Activated CD4-positive, alpha-beta T cell treated with anti-CD3 and anti-CD28 coated beads, Interleukin-2, amount 10 ng/mL, durations not matched to agents 7 days and 5 days (primary cell): ENCODE results near the gene LDLRAD4. TPM values are rescaled to one million over a fixed set of nuclear protein-coding genes. Genes with fewer than 3 reads are reported as not detected.

ENCODE experiments used
- CTCF ChIA-PET: fragments of 350-600 bp; sonication (Branson Sonifier 250); formaldehyde crosslinking; loops from one replicate; lab custom pipeline; 2021; ENCODE audit warnings: antibody characterized with exemption; lab: Charles Lee
- POLR2A ChIA-PET: fragments of 350-600 bp; sonication (Branson Sonifier 250); formaldehyde crosslinking; loops from one replicate; lab custom pipeline; 2021; ENCODE audit warnings: antibody characterized with exemption; lab: Charles Lee
- DNase-seq: peaks from one replicate; pipeline ENCODE4 v3.0.0-alpha.2; 2020
- H3K27ac Mint-ChIP-seq: one replicate; pipeline ENCODE4 v1.8.0; 2021; ENCODE audit warnings: mild to moderate bottlenecking, moderate library complexity, mixed read lengths
- H3K27me3 Mint-ChIP-seq: one replicate; pipeline ENCODE4 v1.8.0; 2021; ENCODE audit warnings: mixed read lengths
- H3K36me3 Mint-ChIP-seq: one replicate; pipeline ENCODE4 v1.8.0; 2021; ENCODE audit warnings: low read depth, mixed read lengths
- H3K4me1 Mint-ChIP-seq: one replicate; pipeline ENCODE4 v1.8.0; 2021; ENCODE audit warnings: mixed read lengths
- H3K4me3 Mint-ChIP-seq: one replicate; pipeline ENCODE4 v1.8.0; 2021; ENCODE audit warnings: mild to moderate bottlenecking, moderate library complexity, mixed read lengths
- H3K9me3 Mint-ChIP-seq: one replicate; pipeline ENCODE4 v1.8.0; 2021; ENCODE audit warnings: mixed read lengths
- total RNA-seq, 2 experiments: library from RNA; stranded (reverse); gene quantifications; one replicate each; pipeline ENCODE4 v1.2.3, GENCODE V29; 2021

LDLRAD4 gene
- total RNA-seq, 2 experiments from 2014 or later = 23.8 to 28.6 TPM

GRCh38 chr18:13222856-13223281, 4.3 kb downstream of the LDLRAD4 start:
- POLR2A ChIA-PET = no interaction called here
- Mint-ChIP-seq H3K4me1 (peaks cover 39% of the 10 kb centered on the region), H3K4me3 (no peak overlapping the region), H3K9me3 (no peaks in the 10 kb centered on the region), H3K27me3 (peaks cover 6% of the 10 kb centered on the region), H3K36me3 (no peaks in the 10 kb centered on the region), H3K27ac (no peak overlapping the region)
- CTCF ChIA-PET = no interaction called here
- no peak for DNase-seq

DNA sequence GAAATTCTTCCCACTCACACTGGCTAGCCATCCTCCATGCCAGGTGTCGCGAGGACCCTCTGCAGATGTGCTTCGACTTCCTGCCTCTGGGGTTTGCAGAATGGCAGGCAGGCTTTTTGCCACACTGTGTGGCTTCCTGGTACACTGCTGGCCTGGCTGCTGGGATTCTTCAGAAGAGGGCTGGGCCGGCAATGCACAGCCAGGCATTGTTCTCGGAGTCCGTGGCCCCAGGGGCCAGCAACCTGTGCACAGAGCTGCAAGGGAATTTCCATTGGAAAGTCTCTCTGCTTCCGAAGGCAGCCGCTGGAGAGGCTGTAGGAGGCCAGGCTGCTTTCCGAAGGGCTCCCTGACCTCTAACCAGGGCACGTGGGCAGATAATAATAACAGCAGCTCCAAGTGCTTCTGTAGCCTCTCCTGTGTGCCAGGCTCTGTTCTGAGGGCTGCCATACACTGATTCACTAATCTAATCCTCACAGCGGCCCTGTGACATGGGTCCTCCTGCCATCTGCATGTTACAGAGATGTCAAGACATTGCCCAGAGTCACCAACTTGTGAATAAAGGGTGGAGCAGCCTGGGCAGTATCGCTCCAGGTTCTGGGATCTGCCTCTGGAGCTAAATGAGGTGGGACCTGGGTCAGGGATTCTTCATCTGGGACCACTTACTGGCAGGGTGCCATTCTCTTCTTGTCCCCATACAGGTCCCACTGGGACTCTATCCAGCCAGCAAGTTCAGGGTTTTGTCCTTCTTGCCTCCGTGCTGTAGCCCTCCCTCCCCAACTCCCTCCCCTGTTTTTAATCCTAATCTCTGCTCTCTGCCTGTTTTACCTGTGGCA, 5.0 kb downstream of the LDLRAD4 start:
- CTCF ChIA-PET = no interaction called here
- Mint-ChIP-seq H3K4me1 (peaks cover 39% of the 10 kb centered on the region), H3K9me3 (no peaks in the 10 kb centered on the region), H3K36me3 (no peaks in the 10 kb centered on the region), H3K27me3 (peaks cover 6% of the 10 kb centered on the region), H3K27ac (no peak overlapping the region), H3K4me3 (no peak overlapping the region)
- POLR2A ChIA-PET = no interaction called here
- no peak for DNase-seq

DNA sequence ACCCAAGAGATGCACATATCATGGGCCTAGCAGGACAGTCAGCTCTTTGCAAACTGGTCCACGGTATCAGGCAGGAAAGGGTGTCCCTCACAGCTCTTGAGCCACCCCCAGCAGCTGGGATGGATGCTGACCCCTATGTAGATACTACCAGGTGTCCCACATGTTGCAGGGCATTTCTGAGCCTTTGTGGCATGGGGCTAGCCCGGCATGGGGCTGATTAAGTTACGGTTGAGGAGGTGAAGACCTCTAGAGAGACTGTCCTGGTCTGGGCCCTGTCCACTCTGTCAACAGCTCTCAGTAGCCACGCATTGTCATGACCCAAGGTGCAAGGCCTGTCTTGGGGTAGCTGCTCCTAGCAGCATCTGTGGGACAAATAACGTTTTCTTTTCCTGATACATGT, 6.7 kb downstream of the LDLRAD4 start:
- CTCF ChIA-PET = interaction anchor here (0.6 kb wide), 1 partner anchor 170 kb away, joined by 3 read pairs; no protein-coding TSS in a partner anchor

GRCh38 chr18:13226533-13227144, 8.1 kb downstream of the LDLRAD4 start:
- no peak for DNase-seq
- Mint-ChIP-seq H3K36me3 (no peaks in the 10 kb centered on the region), H3K9me3 (no peaks in the 10 kb centered on the region), H3K27ac (no peak overlapping the region), H3K27me3 (no peaks in the 10 kb centered on the region), H3K4me1 (peaks cover 12% of the 10 kb centered on the region), H3K4me3 (no peak overlapping the region)
- ChIA-PET CTCF (no interaction called here), POLR2A (no interaction called here)

More for the DNA sequence above, 6.7 kb downstream of the LDLRAD4 start:
- POLR2A ChIA-PET = no interaction called here
- H3K4me1 Mint-ChIP-seq = peaks cover 24% of the 10 kb centered on the region
- no peak for DNase-seq
- H3K27ac Mint-ChIP-seq = no peak overlapping the region
- no peaks in the 10 kb centered on the region for H3K9me3 Mint-ChIP-seq
- H3K4me3 Mint-ChIP-seq = no peak overlapping the region
- peaks cover 6% of the 10 kb centered on the region for H3K27me3 Mint-ChIP-seq
- no peaks in the 10 kb centered on the region for H3K36me3 Mint-ChIP-seq

DNA sequence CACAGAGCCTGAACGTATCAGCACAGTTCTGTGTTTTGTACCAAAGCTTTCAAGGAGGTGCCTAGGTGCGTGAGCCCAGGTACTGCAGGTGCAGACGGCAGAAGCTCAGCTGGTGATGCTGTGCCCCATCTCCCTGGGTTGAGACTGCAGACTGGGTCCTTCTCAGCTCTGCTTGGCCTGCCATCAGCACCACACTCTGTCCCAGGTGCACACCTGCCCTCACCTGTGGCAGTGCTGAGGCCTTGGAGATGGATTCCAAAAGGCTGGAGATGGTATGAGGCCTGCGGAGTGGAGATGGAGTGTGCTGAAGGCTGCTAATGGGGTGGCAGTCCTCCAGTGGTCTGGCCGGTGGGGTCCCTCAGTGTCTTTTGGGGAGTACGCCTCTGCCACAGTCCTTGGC, 9.3 kb downstream of the LDLRAD4 start:
- POLR2A ChIA-PET = no interaction called here
- Mint-ChIP-seq H3K4me3 (no peak overlapping the region), H3K9me3 (no peaks in the 10 kb centered on the region), H3K36me3 (no peaks in the 10 kb centered on the region), H3K4me1 (peaks cover 4% of the 10 kb centered on the region), H3K27me3 (no peaks in the 10 kb centered on the region), H3K27ac (no peak overlapping the region)
- CTCF ChIA-PET = interaction anchor here (1.0 kb wide), 1 partner anchor 9 kb away, joined by 3 read pairs; the partner anchor contains the start of gene LDLRAD4
- DNase-seq = no peak

DNA sequence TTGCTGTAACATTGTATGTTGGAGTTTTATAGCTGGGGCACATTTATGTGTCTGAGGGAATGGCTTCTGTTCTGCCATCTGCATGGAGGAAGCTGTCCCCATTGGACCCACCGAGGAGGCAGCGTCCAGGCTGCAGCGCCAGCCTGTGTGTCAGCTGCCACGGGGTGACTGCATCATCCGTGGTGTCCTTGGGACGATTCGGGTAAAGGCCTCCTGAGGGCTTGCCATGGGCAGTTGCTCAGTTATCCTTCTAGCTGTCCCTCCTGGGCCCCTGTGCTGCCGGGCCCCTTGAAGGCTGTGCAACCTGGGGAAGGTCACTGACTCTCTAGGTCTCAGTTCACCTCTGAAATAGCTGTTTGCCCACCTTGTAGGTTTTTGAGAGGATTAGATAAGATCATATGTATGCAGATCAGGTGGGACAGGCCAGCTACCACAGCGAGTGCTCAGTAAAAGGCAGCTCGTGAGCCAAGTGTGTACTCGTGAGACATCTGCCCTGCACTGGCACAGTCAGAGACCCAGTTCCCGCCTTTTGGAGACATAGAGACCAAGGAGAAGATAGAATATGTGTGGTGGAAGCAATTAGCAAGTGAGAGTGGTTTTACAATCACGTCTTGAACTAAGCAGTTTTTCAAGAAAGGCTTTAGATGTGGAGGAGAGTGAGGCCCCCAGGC, 10.6 kb downstream of the LDLRAD4 start:
- POLR2A ChIA-PET = no interaction called here
- Mint-ChIP-seq H3K4me1 (no peaks in the 10 kb centered on the region), H3K9me3 (no peaks in the 10 kb centered on the region), H3K27ac (no peak overlapping the region), H3K36me3 (no peaks in the 10 kb centered on the region), H3K27me3 (no peaks in the 10 kb centered on the region), H3K4me3 (no peak overlapping the region)
- DNase-seq = no peak
- CTCF ChIA-PET = interaction anchor here (0.6 to 1.0 kb wide), 2 partner anchors 11 to 517 kb away, joined by 3 to 4 read pairs; partner anchors contain the start of gene LDLRAD4

GRCh38 chr18:13231151-13231550, 12.6 kb downstream of the LDLRAD4 start:
- H3K36me3 Mint-ChIP-seq = no peaks in the 10 kb centered on the region

DNA sequence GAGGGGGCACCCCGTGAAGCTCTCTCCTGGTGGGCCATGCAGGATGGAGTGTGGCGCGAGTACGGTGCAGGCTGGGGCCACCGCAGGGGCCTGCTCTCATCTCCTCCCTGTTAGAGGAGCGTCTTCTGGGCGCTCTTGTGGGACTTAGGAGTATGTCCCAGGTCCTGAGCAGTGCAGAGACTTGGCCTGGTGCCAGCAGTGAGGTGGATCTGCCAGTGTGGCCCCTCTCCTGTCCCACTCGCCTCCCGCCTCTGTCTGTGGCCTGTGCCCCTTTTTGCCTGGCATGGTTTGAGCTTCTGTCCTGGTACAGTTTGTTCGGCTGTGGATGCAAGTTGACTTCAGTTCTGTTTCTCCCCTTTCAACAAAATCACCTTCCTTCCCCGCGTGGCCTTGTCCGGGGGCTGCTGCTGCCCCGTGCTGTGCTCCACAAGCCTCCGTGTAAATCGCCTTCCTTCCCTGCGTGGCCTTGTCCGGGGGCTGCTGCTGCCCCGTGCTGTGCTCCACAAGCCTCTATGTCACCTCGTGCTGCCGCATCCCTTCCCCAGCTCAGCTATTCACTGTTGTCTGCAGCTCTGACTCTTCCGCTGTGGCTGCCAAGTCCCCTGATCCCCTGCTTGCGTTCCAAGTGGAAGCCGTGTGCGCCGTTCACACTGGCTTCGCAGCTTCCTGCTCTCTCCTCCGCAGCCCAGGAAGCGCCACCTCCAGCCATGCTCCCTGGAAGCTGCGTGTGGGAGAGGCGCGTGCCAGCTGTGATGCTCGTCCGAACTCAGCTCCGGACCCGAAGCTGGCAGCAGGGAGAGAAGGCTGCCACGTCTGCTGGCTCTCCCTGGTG, 13.7 kb downstream of the LDLRAD4 start:
- CTCF ChIA-PET = no interaction called here
- H3K27ac Mint-ChIP-seq = no peak overlapping the region
- no peak for DNase-seq
- no peaks in the 10 kb centered on the region for H3K27me3 Mint-ChIP-seq
- no peaks in the 10 kb centered on the region for H3K4me1 Mint-ChIP-seq
- H3K9me3 Mint-ChIP-seq = no peaks in the 10 kb centered on the region
- POLR2A ChIA-PET = no interaction called here
- no peaks in the 10 kb centered on the region for H3K36me3 Mint-ChIP-seq
- H3K4me3 Mint-ChIP-seq = no peak overlapping the region

More at GRCh38 chr18:13231151-13231550, 12.6 kb downstream of the LDLRAD4 start:
- no peaks in the 10 kb centered on the region for H3K9me3 Mint-ChIP-seq
- H3K4me1 Mint-ChIP-seq = no peaks in the 10 kb centered on the region
- no peaks in the 10 kb centered on the region for H3K27me3 Mint-ChIP-seq
- CTCF ChIA-PET = no interaction called here
- no peak for DNase-seq
- H3K4me3 Mint-ChIP-seq = no peak overlapping the region
- POLR2A ChIA-PET = no interaction called here
- H3K27ac Mint-ChIP-seq = no peak overlapping the region

GRCh38 chr18:13232971-13233786, 14.6 kb downstream of the LDLRAD4 start:
- H3K4me1 Mint-ChIP-seq = no peaks in the 10 kb centered on the region
- H3K36me3 Mint-ChIP-seq = no peaks in the 10 kb centered on the region
- H3K4me3 Mint-ChIP-seq = no peak overlapping the region
- no peaks in the 10 kb centered on the region for H3K27me3 Mint-ChIP-seq
- H3K27ac Mint-ChIP-seq = no peak overlapping the region
- CTCF ChIA-PET = no interaction called here
- DNase-seq = no peak
- no peaks in the 10 kb centered on the region for H3K9me3 Mint-ChIP-seq
- POLR2A ChIA-PET = no interaction called here

DNA sequence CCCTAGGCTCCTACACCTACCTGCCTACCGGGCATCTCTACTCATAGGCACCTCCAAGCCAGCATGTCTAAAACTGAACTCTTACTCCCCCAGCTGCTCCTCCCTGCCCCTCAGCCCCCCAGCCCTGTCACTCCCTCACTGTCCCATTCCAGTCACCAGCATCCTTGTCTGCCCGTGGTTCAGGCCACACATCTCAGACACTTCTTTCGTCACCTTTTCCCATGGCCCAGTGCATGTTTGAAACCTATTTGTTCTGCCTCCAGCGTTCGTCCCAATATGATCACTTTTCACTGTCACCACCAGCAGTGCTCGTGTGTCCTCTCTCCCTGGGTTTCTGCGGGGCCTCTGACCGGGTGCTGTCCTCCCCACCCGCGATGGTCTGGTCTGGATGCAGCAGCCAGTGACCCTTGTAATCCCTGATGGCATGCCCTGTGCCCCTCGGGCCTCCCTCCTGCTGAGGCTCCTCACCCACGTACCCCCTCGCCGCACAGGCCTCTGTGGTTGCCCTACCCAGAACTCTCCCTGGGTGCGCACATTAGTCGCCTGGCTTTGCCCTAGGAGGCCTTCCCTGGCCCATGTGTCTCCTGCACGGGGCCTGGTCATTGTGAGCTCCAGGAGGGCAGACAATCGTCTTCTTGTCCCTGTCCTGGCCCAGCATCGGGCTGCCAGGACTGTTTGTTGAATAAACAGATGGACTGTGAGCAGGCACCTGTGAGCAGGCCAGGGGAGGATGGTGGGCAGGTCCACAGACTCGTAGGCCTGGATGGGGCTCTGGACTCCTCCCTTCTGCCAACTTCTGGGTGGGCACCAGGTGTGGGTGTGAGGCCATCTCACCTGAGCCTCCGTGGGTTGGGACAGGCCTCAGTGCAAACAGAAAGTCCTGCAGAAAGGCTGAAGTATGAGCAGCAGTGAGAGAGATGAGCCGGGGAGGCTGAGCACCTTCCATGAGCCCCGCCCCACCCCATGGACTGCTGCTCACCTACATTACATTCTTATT, 15.5 kb downstream of the LDLRAD4 start:
- POLR2A ChIA-PET = no interaction called here
- no peaks in the 10 kb centered on the region for H3K9me3 Mint-ChIP-seq
- no peaks in the 10 kb centered on the region for H3K4me1 Mint-ChIP-seq
- no peak overlapping the region for H3K4me3 Mint-ChIP-seq
- CTCF ChIA-PET = no interaction called here
- DNase-seq = no peak
- H3K27ac Mint-ChIP-seq = no peak overlapping the region
- no peaks in the 10 kb centered on the region for H3K36me3 Mint-ChIP-seq
- H3K27me3 Mint-ChIP-seq = no peaks in the 10 kb centered on the region

GRCh38 chr18:13235421-13235831, 16.9 kb downstream of the LDLRAD4 start:
- H3K4me1 Mint-ChIP-seq = no peaks in the 10 kb centered on the region
- no peak overlapping the region for H3K4me3 Mint-ChIP-seq
- no peaks in the 10 kb centered on the region for H3K36me3 Mint-ChIP-seq
- H3K9me3 Mint-ChIP-seq = no peaks in the 10 kb centered on the region
- H3K27ac Mint-ChIP-seq = no peak overlapping the region
- CTCF ChIA-PET = no interaction called here
- POLR2A ChIA-PET = no interaction called here
- DNase-seq = no peak
- H3K27me3 Mint-ChIP-seq = no peaks in the 10 kb centered on the region
